Gastroesophageal sphincter (tissue), 3 donors: Measurements from ENCODE around the gene CNTNAP2.

Experiments used
- CTCF ChIP-seq, 4 experiments: fragments of 200-600 bp in 2 of 4; fragments of 450-650 bp in 2 of 4; sonication (generic) in 1 of 4; IDR thresholded peaks; one replicate each; pipeline ENCODE4 v1.5.1; 2017 to 2019; ENCODE audit warnings: antibody characterized with exemption in 4 of 4, mild to moderate bottlenecking in 2 of 4, moderate library complexity in 2 of 4
- EP300 ChIP-seq: sonication (generic); formaldehyde crosslinking; IDR thresholded peaks from one replicate; pipeline ENCODE4 v1.6.1; 2017; ENCODE audit warnings: antibody characterized with exemption, mild to moderate bottlenecking
- POLR2A ChIP-seq, 2 donors: fragments of 450-650 bp; IDR thresholded peaks; one replicate each; pipeline ENCODE4 v1.6.1; 2017; ENCODE audit warnings: antibody characterized with exemption in 2 of 2, mild to moderate bottlenecking in 2 of 2, moderate library complexity in 1 of 2
- POLR2AphosphoS5 ChIP-seq: sonication (generic); formaldehyde crosslinking; IDR thresholded peaks from one replicate; pipeline ENCODE4 v1.6.1; 2017; ENCODE audit warnings: antibody characterized with exemption

GRCh38 chr7:147857152-147858140 lies 1740.8 kb downstream of the CNTNAP2 start:
- TF ChIP-seq POLR2AphosphoS5 (no peak), CTCF (IDR thresholded peaks at IDR 0.05) (no peak), EP300 (no peak), POLR2A (IDR thresholded peaks at IDR 0.05) (no peak)
